MV-4-11 (cell line): Measurements from ENCODE around the gene SLC6A4.

Source experiments
- DNase-seq: peaks from one replicate; lab custom pipeline; 2025; lab: John Stamatoyannopoulos, UW

The SLC6A4 gene

GRCh38 chr17:30173649-30174048 is 61.8 kb downstream of the SLC6A4 start:
- DNase-seq: no peak

DNA sequence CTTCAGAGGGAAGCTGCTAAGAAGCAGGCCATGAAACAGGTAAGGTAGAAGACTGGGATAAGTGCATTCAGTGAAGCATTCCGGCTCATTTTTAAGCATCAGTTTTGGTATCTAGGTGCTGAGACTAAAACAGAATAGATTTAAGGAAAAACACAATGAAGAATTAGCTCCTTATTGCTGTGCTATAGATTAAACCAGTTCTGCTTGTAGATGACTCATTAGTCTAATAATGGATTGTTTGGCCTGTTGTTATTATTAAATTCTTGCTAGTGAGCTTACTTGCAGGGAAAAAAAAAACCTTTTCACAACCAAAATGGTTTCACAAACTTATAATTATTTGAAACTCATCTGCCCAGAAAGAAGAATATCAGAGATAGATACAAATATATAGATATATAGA is 62.9 kb downstream of the SLC6A4 start:
- no peak for DNase-seq

DNA sequence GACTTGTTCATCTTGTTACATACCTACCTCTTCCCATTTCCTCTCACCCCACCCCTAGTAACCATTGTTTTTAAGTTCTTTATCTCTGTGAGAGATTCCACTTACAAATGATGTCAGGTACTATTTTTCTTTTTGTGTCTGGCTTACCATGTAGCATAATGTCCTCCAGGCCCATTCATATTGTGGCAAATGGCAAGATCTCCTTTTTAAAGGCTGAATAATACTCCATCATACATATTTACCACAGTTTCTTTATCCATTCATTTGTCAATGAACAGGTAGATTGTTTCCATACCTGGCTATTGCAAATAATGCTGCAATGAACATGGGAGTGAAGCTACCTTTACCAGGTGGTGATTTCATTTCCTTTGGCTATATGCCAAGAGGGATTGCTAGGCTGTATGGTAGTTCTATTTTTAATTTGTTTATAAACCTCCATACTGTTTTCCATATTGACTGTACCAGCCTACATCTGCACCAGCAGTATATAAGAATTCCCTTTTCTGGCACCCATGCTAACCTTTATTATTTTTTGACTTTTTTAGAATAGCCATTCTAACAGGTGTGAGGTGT is 65.0 kb downstream of the SLC6A4 start:
- DNase-seq: no peak

DNA sequence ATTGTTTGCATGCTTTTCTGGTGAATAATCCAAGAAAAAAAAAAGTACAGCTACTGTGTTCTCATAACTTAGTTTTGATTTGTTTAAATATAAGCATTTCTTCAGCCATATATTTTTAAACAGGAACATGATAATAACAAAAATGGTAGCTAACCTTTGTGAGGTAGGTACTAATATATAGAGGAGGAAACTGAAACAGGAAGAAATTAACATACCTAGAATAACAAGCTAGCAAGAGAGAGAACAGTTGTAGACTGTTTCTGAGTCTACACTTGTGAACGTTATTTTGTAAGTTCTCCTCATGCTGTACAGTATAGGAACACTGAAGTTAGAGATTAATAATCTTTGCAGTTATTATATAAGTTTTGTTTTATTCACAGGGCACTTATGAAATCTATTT is 69.5 kb downstream of the SLC6A4 start:
- no peak for DNase-seq

- no peak for DNase-seq
These were observed 70.3 kb downstream of the SLC6A4 start for GRCh38 chr17:30165147-30165546.

DNA sequence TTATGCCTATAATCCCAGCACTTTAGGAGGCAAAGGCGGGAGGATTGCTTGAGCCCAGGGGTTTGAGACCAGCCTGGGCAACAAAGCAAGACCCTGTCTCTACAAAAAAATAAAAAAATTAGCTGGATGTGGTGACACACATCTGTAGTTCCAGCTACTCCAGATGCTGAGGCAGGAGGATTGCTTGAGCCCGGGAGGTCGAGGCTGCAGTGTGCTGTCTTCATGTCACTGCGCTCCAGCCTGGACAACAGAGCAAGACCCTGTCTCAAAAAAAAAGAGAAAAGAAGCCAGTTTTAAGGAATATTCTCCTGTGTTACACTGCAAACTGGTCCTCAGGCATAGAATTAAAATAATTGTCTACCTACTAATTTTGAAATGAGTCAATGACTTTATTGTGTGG is 71.0 kb downstream of the SLC6A4 start:
- no peak for DNase-seq

DNA sequence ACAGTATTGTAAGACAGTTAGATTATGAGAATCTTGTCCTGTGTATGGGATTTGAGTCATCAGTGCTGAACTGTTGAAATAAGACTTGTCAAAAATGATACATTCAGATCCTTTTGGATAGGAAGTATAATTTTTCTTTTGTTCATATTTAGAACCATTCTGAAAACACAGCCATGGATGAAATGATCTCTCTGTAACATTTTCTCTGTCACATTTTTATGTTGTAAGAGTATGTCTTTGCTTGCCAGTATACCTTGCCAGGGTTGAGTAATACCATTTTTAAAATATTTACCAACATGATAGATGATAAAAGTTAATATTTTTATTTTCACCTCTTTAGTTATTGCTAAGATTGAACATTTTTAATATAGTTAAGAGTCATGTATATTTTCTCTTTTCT is 73.9 kb downstream of the SLC6A4 start:
- no peak for DNase-seq

DNA sequence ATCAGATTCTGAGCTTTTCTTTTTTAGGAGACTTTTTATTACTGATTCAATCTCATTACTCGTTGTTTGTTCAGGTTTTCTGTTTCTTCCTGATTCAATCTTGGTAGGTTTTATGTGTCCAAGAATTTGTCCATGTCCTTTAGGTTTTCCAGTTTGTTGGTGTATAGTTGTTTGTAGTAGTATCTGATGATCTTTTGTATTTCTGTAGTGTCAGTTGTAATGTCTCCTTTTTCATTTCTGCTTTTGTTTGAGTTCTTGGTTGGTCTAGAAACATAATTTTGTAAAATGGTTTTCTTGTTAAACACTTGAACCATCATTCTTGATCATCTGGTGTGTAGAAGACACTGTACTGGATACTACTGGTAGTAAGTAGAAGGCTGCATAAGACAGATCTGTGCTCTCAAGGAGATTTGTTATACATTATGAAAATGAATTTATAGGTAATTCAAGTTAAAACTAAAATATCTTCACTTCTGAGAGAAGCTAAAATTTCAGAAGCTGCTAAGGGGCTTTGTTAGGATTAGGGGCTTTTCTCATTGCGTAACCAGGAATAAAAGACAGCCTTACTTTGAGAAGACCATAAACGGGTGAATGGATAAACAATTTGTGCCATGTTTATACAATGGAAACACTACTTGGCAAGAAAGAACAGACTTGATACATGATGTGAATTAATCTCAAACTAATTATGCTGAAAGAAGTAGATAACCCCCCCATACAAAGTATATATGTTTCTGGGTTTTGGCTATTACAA is 74.9 kb downstream of the SLC6A4 start:
- no peak for DNase-seq

GRCh38 chr17:30158896-30159625 is 76.4 kb downstream of the SLC6A4 start:
- DNase-seq: peak; percentile 37

GRCh38 chr17:30155389-30155788 is 80.1 kb downstream of the SLC6A4 start:
- DNase-seq: no peak

GRCh38 chr17:30153463-30153862 is 82.0 kb downstream of the SLC6A4 start:
- no peak for DNase-seq

DNA sequence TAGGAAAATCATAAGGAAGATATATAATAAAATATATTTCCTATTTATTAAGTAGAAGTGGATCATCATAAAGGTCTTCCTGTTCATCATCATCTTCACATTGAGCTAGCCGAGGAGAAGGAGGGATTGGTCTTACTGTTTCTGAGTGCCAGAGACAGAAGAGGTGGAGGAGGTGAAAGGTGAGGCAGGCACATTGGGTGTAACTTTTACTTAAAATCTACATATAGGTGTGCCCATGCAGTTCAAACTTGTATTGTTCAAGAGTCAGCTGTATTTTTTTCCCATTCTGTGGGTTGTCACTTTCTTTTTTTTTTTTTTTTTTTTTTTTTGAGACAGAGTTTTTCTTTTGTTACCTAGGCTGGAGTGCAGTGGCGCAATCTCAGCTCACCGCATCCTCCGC is 84.0 kb downstream of the SLC6A4 start:
- no peak for DNase-seq

DNA sequence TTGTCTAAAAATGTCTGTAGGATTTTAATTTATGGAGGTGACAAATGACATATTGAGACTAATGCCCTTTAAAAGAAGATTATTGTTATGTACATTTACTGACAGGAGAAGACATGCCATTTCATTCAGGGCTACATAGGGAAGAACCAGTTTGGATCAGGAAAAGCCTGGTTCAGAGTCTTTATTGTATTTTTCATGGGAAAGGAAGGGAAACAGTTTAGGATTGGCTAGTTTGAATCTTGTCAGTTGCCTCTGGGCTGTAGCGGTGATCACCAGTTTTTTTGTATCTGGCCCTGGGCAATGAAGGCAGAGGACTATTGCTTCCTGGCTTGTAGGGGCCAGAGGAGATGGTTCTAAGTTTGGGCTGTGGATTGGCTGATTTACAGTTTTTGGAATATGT is 87.1 kb downstream of the SLC6A4 start:
- DNase-seq: no peak

DNA sequence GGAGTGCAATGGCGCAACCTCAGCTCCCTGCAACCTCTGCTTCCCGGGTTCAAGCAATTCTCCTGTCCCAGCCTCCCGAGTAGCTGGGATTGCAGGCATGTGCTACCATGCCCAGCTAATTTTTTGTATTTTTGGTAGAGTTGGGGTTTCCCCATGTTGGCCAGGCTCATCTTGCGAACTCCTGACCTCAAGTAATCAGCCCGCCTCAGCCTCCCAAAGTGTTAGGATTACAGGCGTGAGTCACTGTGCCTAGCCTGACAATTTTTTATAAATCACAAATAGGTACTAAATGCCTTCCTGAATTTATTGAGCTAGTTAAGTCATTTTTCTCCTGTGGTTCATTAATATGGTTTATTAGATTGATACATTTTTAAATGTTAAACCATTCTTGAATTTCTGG is 87.6 kb downstream of the SLC6A4 start:
- DNase-seq: peak; percentile 15
